ENCODE data around the gene GTF3C1. TPM values are rescaled to one million over a fixed set of nuclear protein-coding genes. Genes with fewer than 3 reads are reported as not detected.

Gene GTF3C1
- total and polyA plus RNA-seq, 2 of the 13 experiments (the other 11 are each of a cell fraction or from before 2014, with no cell fraction given), result 29.2 to 72.7 TPM

- TF ChIP-seq ZNF569 (CRISPR knock-in tag; IDR thresholded peaks at IDR 0.05; ENCODE audit: borderline replicate concordance) (no peak), SKI (IDR thresholded peaks at IDR 0.05; ENCODE audit: partially characterized antibody) (peak; percentile 41), CHD4 (IDR thresholded peaks at IDR 0.05; ENCODE audit: borderline replicate concordance, low read length) (no peak; the same call in 1 of the 2 replicates), ZNF232 (CRISPR knock-in tag; IDR thresholded peaks at IDR 0.05; ENCODE audit: borderline replicate concordance) (no peak; the same call in 1 of the 2 replicates), ZNF280B (CRISPR knock-in tag; IDR thresholded peaks at IDR 0.05; ENCODE audit: borderline replicate concordance) (peak; percentile 69; the same call in 1 of the 2 replicates), KDM5B (CRISPR knock-in tag; IDR thresholded peaks at IDR 0.05; ENCODE audit: borderline replicate concordance) (peak; percentile 32; the same call in 1 of the 2 replicates), ZNF12 (CRISPR knock-in tag; IDR thresholded peaks at IDR 0.05) (peak; percentile 10; the same call in 1 of the 2 replicates), SOX13 (IDR thresholded peaks at IDR 0.05) (no peak), SOX13 (CRISPR knock-in tag; conservative IDR thresholded peaks at IDR 0.05 in 1 of 2, IDR thresholded peaks at IDR 0.05 in 1 of 2) (peak in 1 of 2 experiments; percentile 43; a peak in 2 of 4 replicates), FOXO4 (CRISPR knock-in tag; conservative IDR thresholded peaks at IDR 0.05) (no peak), NFYC (CRISPR knock-in tag; IDR thresholded peaks at IDR 0.05) (peak; percentile 93), SRSF1 (optimal IDR thresholded peaks at IDR 0.05; ENCODE audit: low read depth, low read length) (peak; percentile 95), MTA3 (CRISPR knock-in tag; IDR thresholded peaks at IDR 0.05) (0 out of 2 replicates have a peak, but pooled peaks have one; percentile 44), NCOA1 (CRISPR knock-in tag; IDR thresholded peaks at IDR 0.05) (0 out of 2 replicates have a peak, but pooled peaks have one; percentile 65), ZNF614 (CRISPR knock-in tag; IDR thresholded peaks at IDR 0.05; ENCODE audit: borderline replicate concordance) (peak; percentile 75), RXRA (CRISPR knock-in tag; IDR thresholded peaks at IDR 0.05) (peak; percentile 37; the same call in 1 of the 2 replicates), ZNF7 (CRISPR knock-in tag; IDR thresholded peaks at IDR 0.05) (no peak), WIZ (CRISPR knock-in tag; IDR thresholded peaks at IDR 0.05) (0 out of 2 replicates have a peak, but pooled peaks have one; percentile 74), ZNF431 (CRISPR knock-in tag; IDR thresholded peaks at IDR 0.05; ENCODE audit: borderline replicate concordance, low read depth) (0 out of 2 replicates have a peak, but pooled peaks have one; percentile 36), ZBTB38 (CRISPR knock-in tag; IDR thresholded peaks at IDR 0.05) (peak; percentile 72; the same call in 1 of the 2 replicates), CCDC6 (CRISPR knock-in tag; IDR thresholded peaks at IDR 0.05) (peak; percentile 49; the same call in 1 of the 2 replicates), ZNF749 (CRISPR knock-in tag; IDR thresholded peaks at IDR 0.05; ENCODE audit: borderline replicate concordance) (peak; percentile 7; the same call in 1 of the 2 replicates), ETS1 (CRISPR knock-in tag; IDR thresholded peaks at IDR 0.05) (peak; percentile 24; the same call in 1 of the 2 replicates), RELA (CRISPR knock-in tag; IDR thresholded peaks at IDR 0.05) (peak; percentile 57), ZNF766 (CRISPR knock-in tag; IDR thresholded peaks at IDR 0.05; ENCODE audit: borderline replicate concordance) (no peak)
Observed at GRCh38 chr16:27549746-27550581, at the start of gene GTF3C1, which contains the start of gene KATNIP (continued).

Data from HepG2 (cell line).